Liver (tissue), 9 donors: ENCODE results near the gene HPS6. TPM values are rescaled to one million over a fixed set of nuclear protein-coding genes. Genes with fewer than 3 reads are reported as not detected.

Source experiments
- DNase-seq: peaks from one replicate; pipeline ENCODE4 v3.0.0-alpha.2; 2017; ENCODE audit warnings: low spot score
- H3K27ac ChIP-seq, 2 donors: one replicate each; pipeline ENCODE4 v1.7.0; 2013; ENCODE audit warnings: inconsistent platforms in 2 of 2, low read length in 2 of 2, control low read depth in 1 of 2, low read depth in 1 of 2, mild to moderate bottlenecking in 1 of 2
- H3K27me3 ChIP-seq, 4 donors: one replicate each; pipeline versions ENCODE4 v1.6.1 to v1.7.0; 2013; ENCODE audit warnings: low read length in 3 of 4, inconsistent platforms in 1 of 4, mild to moderate bottlenecking in 1 of 4, moderate library complexity in 1 of 4; ENCODE audit not compliant: control insufficient read depth in 4 of 4, insufficient read depth in 4 of 4
- H3K36me3 ChIP-seq, 4 donors: one replicate each; pipeline versions ENCODE4 v1.6.1 to v1.7.0; 2013; ENCODE audit warnings: low read length in 3 of 4, mild to moderate bottlenecking in 3 of 4, low read depth in 1 of 4, moderate library complexity in 1 of 4; ENCODE audit not compliant: control insufficient read depth in 4 of 4, insufficient read depth in 3 of 4
- H3K4me1 ChIP-seq, 4 donors: one replicate each; pipeline versions ENCODE4 v1.6.1 to v1.7.0; 2013; ENCODE audit warnings: low read length in 3 of 4, mild to moderate bottlenecking in 3 of 4, moderate library complexity in 1 of 4; ENCODE audit not compliant: control insufficient read depth in 4 of 4, insufficient read depth in 4 of 4
- H3K4me3 ChIP-seq, 3 donors: one replicate each; pipeline versions ENCODE4 v1.6.1 to v1.7.0; 2013; ENCODE audit warnings: low read length in 3 of 3, control low read depth in 1 of 3, low read depth in 1 of 3, mild to moderate bottlenecking in 1 of 3
- H3K9ac ChIP-seq, 2 donors: one replicate each; pipeline ENCODE4 v1.7.0; 2013; ENCODE audit warnings: low read length in 2 of 2, mild to moderate bottlenecking in 2 of 2, moderate library complexity in 2 of 2, control low read depth in 1 of 2, low read depth in 1 of 2
- H3K9me3 ChIP-seq, 4 donors: one replicate each; pipeline versions ENCODE4 v1.6.1 to v1.7.0; 2013; ENCODE audit warnings: low read length in 3 of 4; ENCODE audit not compliant: control insufficient read depth in 4 of 4
- ATF3 ChIP-seq: IDR thresholded peaks from 2 replicates; pipeline ENCODE4 v1.6.1; 2016; ENCODE audit warnings: antibody characterized with exemption
- CTCF ChIP-seq: fragments of 150-350 bp; IDR thresholded peaks from 2 replicates; pipeline ENCODE4 v1.5.1; 2017; ENCODE audit warnings: improper control_type of control experiment, low read depth, low read length; ENCODE audit not compliant: missing input control
- EGR1 ChIP-seq, 2 donors: IDR thresholded peaks; 2 replicates each; pipeline ENCODE4 v1.6.1; 2016 to 2018; ENCODE audit warnings: antibody characterized with exemption in 2 of 2, low read depth in 2 of 2
- FOXA1 ChIP-seq: IDR thresholded peaks from 2 replicates; pipeline ENCODE4 v1.6.1; 2016; ENCODE audit warnings: antibody characterized with exemption
- FOXA2 ChIP-seq: IDR thresholded peaks from 2 replicates; pipeline ENCODE4 v1.6.1; 2016; ENCODE audit warnings: antibody characterized with exemption
- GABPA ChIP-seq, 2 donors: IDR thresholded peaks in 1 of 2; conservative IDR thresholded peaks in 1 of 2; 2 replicates each; pipeline ENCODE4 v1.6.1; 2016; ENCODE audit warnings: antibody characterized with exemption in 2 of 2, mild to moderate bottlenecking in 1 of 2, moderate library complexity in 1 of 2
- HNF4A ChIP-seq, 2 donors: conservative IDR thresholded peaks; 2 replicates each; pipeline ENCODE4 v1.6.1; 2016; ENCODE audit warnings: antibody characterized with exemption in 2 of 2, mild to moderate bottlenecking in 2 of 2
- HNF4G ChIP-seq: IDR thresholded peaks from 2 replicates; pipeline ENCODE4 v1.6.1; 2016; ENCODE audit warnings: antibody characterized with exemption
- JUND ChIP-seq, 2 donors: IDR thresholded peaks; 2 replicates each; pipeline ENCODE4 v1.6.1; 2016; ENCODE audit warnings: antibody characterized with exemption in 2 of 2
- MAX ChIP-seq: IDR thresholded peaks from 2 replicates; pipeline ENCODE4 v1.6.1; 2016; ENCODE audit warnings: antibody characterized with exemption
- NR2F2 ChIP-seq: IDR thresholded peaks from 2 replicates; pipeline ENCODE4 v1.6.1; 2016; ENCODE audit warnings: antibody characterized with exemption
- RAD21 ChIP-seq, 2 donors: IDR thresholded peaks; 2 replicates each; pipeline ENCODE4 v1.6.1; 2016; ENCODE audit warnings: antibody characterized with exemption in 2 of 2, mild to moderate bottlenecking in 2 of 2
- REST ChIP-seq: IDR thresholded peaks from 2 replicates; pipeline ENCODE4 v1.6.1; 2016; ENCODE audit warnings: antibody characterized with exemption, mild to moderate bottlenecking
- RXRA ChIP-seq, 2 donors: IDR thresholded peaks; 2 replicates each; pipeline ENCODE4 v1.6.1; 2017 to 2018; ENCODE audit warnings: antibody characterized with exemption in 2 of 2, mild to moderate bottlenecking in 1 of 2
- SP1 ChIP-seq: IDR thresholded peaks from 2 replicates; pipeline ENCODE4 v1.6.1; 2018; ENCODE audit warnings: antibody characterized with exemption, mild to moderate bottlenecking
- TAF1 ChIP-seq: conservative IDR thresholded peaks from 2 replicates; pipeline ENCODE4 v1.6.1; 2016; ENCODE audit warnings: antibody characterized with exemption, mild to moderate bottlenecking
- YY1 ChIP-seq: IDR thresholded peaks from 2 replicates; pipeline ENCODE4 v1.6.1; 2016; ENCODE audit warnings: antibody characterized with exemption, mild to moderate bottlenecking
- ZBTB33 ChIP-seq: IDR thresholded peaks from 2 replicates; pipeline ENCODE4 v1.6.1; 2016; ENCODE audit warnings: antibody characterized with exemption
- WGBS: extraction: QIAGEN DNeasy Blood & Tissue Kit; methylation state at CpG from one replicate; pipeline ENCODE4 v1.1.7; 2013; 5-methylcytosine and 5-hydroxymethylcytosine counted together
- polyA plus RNA-seq, 2 donors: library from polyadenylated mRNA; stranded (reverse) in 1 of 2; unstranded in 1 of 2; fragments of 200-250 nt in 1 of 2; fragments of >200 nt in 1 of 2; fragmentation: Nextera tagmentation in 1 of 2; extraction: Ambion mirVana in 1 of 2; gene quantifications; one replicate each; pipeline versions ENCODE4 v1.2.1 to v1.2.3, GENCODE V29; 2013 to 2015
- total RNA-seq, 2 donors: library from RNA; depleted of rRNA; stranded (reverse); fragments of >200 nt; gene quantifications; one replicate each; pipeline ENCODE4 v1.2.3, GENCODE V29; 2014
- donor health status: healthy.
- donor health status: healthy.
- donor health status: healthy.
- donor health status: healthy.
- donor health status: healthy.

Gene HPS6
- total and polyA plus RNA-seq, 4 donors, result 2.5 to 13.7 (median 10.0) TPM

- Histone ChIP-seq H3K4me1 (peaks cover 11 to 22% (median 15%) of the 10 kb centered on the region in 4 donors), H3K36me3 (peaks cover 0 to 2% (median 0%) of the 10 kb centered on the region in 4 donors), H3K27me3 (no peaks in the 10 kb centered on the region), H3K9ac (no peak overlapping the region), H3K4me3 (no peak overlapping the region), H3K9me3 (no peaks in the 10 kb centered on the region), H3K27ac (no peak overlapping the region)
- no peak for DNase-seq
- TF ChIP-seq MAX (no peak), JUND (IDR thresholded peaks at IDR 0.05) (no peak), HNF4G (no peak), FOXA1 (no peak), CTCF (no peak), REST (no peak), HNF4A (conservative IDR thresholded peaks at IDR 0.05) (no peak), RAD21 (IDR thresholded peaks at IDR 0.05) (no peak), ZBTB33 (no peak), TAF1 (no peak), SP1 (no peak), ATF3 (no peak), FOXA2 (no peak), RXRA (IDR thresholded peaks at IDR 0.05) (no peak), EGR1 (IDR thresholded peaks at IDR 0.05; ENCODE audit: low read depth in 2 of 2) (no peak), NR2F2 (no peak), YY1 (no peak), GABPA (IDR thresholded peaks at IDR 0.05 in 1 of 2, conservative IDR thresholded peaks at IDR 0.05 in 1 of 2) (no peak)
- 62% methylated on average over 1 of the region's 1 CpG for WGBS
Observed at GRCh38 chr10:102068216-102068615, 3.1 kb downstream of the HPS6 start.
